ENCODE measurements around the gene GLB1L2.
A peak's percentile ranks its signal among the peaks of the same experiment; 100 is the strongest.

Gene GLB1L2

DNA sequence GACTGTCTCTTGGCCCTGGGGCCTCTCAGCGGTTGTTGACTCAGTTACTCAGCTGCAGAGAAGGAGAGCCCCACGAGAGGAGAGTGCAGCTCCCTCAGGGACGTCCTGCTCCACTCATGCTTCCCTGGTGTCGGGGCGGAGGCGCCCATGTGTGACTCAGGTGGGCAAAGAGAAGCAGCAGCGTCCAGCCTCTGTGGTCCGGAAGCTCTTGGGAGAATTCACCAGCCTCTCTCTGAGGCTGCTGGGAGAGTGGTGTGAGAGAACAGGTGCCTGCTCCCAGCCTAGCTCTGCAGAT lies 25.7 kb downstream of the GLB1L2 start:
- DNase-seq (ENCODE audit: extremely low read depth, insufficient read length) = no peak
- TF ChIP-seq, protein P1, sequence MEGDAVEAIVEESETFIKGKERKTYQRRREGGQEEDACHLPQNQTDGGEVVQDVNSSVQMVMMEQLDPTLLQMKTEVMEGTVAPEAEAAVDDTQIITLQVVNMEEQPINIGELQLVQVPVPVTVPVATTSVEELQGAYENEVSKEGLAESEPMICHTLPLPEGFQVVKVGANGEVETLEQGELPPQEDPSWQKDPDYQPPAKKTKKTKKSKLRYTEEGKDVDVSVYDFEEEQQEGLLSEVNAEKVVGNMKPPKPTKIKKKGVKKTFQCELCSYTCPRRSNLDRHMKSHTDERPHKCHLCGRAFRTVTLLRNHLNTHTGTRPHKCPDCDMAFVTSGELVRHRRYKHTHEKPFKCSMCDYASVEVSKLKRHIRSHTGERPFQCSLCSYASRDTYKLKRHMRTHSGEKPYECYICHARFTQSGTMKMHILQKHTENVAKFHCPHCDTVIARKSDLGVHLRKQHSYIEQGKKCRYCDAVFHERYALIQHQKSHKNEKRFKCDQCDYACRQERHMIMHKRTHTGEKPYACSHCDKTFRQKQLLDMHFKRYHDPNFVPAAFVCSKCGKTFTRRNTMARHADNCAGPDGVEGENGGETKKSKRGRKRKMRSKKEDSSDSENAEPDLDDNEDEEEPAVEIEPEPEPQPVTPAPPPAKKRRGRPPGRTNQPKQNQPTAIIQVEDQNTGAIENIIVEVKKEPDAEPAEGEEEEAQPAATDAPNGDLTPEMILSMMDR (IDR thresholded peaks at IDR 0.05; ENCODE audit: insufficient read depth, low read length, poor library complexity, severe bottlenecking) = no peak
- Histone ChIP-seq H3K36me3 (ENCODE audit: control insufficient read depth, insufficient read depth, low read length) (no peaks in the 10 kb centered on the region), H3K4me3 (replicated peaks; ENCODE audit: low read depth, low read length) (no peak overlapping the region), H3K27me3 (replicated peaks; ENCODE audit: control insufficient read depth, insufficient read depth, low read length) (no peaks in the 10 kb centered on the region)

DNA sequence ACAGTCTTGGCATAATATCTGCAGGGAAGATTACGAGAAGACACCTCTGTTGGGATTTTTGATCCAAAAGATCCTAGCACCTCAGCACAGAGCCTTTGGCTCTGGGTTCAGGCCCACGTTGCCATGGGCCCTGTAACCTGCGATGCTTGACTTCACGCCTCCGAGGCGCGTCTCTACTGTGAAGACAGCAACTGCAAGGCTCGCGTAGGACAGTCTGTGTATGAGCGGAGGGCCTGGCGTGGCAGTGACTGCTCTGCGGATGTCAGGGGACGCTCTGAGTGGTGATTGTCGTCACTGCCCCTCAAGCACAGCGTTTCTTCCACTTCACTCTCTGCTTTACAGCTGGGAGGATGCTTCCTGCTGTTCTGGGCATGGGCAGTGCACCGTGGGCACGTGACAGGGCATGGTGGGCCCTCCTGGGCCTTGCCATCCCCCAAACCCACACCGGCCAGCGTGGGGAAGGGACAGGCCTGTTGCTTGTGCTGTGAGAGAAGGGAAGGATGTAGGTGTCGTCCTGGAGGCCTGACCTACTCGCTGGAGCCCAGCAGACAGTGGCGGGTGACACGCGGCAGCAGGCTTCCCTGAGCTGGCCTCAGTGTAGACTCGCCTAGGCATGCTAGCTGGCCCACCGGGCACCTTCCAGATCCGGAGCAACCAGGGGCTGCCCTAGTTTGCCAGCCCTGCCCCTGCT lies 26.5 kb downstream of the GLB1L2 start:
- H3K36me3 ChIP-seq (ENCODE audit: control insufficient read depth, insufficient read depth, low read length) = no peaks in the 10 kb centered on the region
- DNase-seq (ENCODE audit: extremely low read depth, insufficient read length) = no peak
- no peaks in the 10 kb centered on the region for H3K27me3 ChIP-seq (replicated peaks; ENCODE audit: control insufficient read depth, insufficient read depth, low read length)
- no peak overlapping the region for H3K4me3 ChIP-seq (replicated peaks; ENCODE audit: low read depth, low read length)
- TF ChIP-seq, protein P1 (IDR thresholded peaks at IDR 0.05; ENCODE audit: insufficient read depth, low read length, poor library complexity, severe bottlenecking) = no peak

DNA sequence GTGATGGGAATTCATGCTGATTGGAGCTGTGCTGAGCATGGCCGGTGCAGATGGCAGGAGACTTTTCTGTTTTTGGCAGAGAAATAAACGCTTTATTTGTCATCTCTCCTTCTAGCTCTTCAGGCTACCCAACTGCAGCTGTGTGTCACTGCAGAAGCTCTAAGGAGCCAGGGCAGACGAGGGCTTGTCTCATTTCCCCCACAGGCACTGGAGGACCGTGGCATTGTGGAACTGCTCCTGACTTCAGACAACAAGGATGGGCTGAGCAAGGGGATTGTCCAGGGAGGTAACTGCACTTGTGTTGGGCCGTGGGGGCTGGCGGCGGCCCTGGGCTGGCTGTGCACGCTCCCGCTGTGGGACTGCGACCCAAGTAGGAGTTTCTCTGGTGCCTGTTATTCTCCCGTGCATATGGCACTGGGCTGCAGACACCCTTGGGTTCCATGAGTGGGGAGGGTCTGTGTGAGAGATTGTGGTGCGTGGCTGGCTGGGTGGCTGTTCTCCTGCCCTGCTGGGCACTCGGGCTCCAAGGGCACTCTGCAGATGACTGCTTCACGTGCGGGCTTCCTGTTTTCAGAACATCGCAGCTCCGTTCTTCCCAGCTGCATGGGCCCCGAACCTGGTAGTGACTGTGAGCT lies 27.2 kb downstream of the GLB1L2 start:
- Histone ChIP-seq H3K4me3 (replicated peaks; ENCODE audit: low read depth, low read length) (no peak overlapping the region), H3K27me3 (replicated peaks; ENCODE audit: control insufficient read depth, insufficient read depth, low read length) (no peaks in the 10 kb centered on the region), H3K36me3 (ENCODE audit: control insufficient read depth, insufficient read depth, low read length) (no peaks in the 10 kb centered on the region)
- no peak for DNase-seq (ENCODE audit: extremely low read depth, insufficient read length)
- TF ChIP-seq, protein P1 (IDR thresholded peaks at IDR 0.05; ENCODE audit: insufficient read depth, low read length, poor library complexity, severe bottlenecking) = no peak

DNA sequence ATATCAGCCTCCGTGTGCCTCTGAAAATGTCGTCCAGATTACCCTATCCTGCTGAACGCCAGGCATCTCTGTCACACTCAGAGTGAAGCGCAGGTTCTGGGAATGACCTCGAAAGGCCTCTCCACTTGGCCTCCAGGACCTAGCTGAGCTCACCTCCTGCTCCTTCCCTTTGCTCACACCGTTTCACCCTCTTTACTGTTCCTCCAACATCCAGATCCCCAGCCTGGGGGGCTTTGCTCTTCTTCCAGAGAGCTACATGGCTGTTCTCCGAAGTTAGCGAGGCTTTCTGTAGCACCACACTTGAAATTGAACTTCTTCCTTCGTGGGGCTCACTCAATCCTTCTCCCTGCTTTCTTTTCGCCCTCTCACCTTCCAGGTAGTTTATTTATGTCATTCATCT lies 27.9 kb downstream of the GLB1L2 start:
- H3K36me3 ChIP-seq (ENCODE audit: control insufficient read depth, insufficient read depth, low read length) = no peaks in the 10 kb centered on the region
- TF ChIP-seq, protein P1 (IDR thresholded peaks at IDR 0.05; ENCODE audit: insufficient read depth, low read length, poor library complexity, severe bottlenecking) = no peak
- DNase-seq (ENCODE audit: extremely low read depth, insufficient read length) = no peak

DNA sequence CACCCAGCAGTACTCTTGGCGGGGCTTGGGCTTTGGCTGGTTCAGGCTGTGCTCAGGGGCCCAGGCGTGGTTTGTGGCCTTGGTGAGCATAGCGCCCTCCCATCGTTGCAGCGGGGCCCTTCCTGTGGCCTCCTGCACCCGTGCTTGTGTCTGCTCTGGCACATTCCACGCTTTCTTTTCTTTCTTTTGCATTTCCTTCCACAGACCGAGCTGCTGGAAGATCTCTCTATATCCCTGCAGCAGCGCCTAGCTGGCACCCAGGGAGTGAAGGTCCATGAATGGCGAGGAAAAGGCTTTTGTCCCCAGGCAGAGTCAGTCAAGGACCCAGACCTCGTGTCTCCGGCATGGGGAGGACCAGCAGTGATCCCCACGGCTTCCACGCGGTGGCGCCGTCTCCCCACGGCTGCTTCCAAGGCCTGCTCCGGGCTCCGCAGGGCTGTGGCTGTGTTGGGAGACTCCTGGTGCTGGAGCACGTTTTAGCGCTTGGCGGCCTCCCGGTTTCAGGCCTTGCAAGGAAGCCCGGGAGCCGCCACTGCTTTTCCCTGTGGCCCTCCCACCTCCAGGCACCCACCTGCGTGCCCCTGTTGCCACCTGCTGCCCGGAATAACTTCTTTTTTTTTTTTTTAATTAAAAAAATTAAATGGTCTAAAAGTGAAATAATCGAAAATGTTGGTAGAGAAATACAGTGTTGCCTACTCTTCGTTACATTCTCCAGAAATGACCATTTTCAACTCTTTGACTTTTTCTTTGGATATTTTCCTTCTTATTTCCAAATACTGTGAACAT lies 28.5 kb downstream of the GLB1L2 start:
- Histone ChIP-seq H3K4me3 (replicated peaks; ENCODE audit: low read depth, low read length) (no peak overlapping the region), H3K36me3 (ENCODE audit: control insufficient read depth, insufficient read depth, low read length) (no peaks in the 10 kb centered on the region), H3K27me3 (replicated peaks; ENCODE audit: control insufficient read depth, insufficient read depth, low read length) (no peaks in the 10 kb centered on the region)
- peak; percentile 72 for DNase-seq (ENCODE audit: extremely low read depth, insufficient read length)
- TF ChIP-seq, protein P1 (IDR thresholded peaks at IDR 0.05; ENCODE audit: insufficient read depth, low read length, poor library complexity, severe bottlenecking) = peak; percentile 92

More for the DNA sequence above, 27.9 kb downstream of the GLB1L2 start:
- H3K27me3 ChIP-seq (replicated peaks; ENCODE audit: control insufficient read depth, insufficient read depth, low read length) = no peaks in the 10 kb centered on the region
- H3K4me3 ChIP-seq (replicated peaks; ENCODE audit: low read depth, low read length) = no peak overlapping the region

All from GM06990 (cell line).